ENCODE results near the gene COL6A2.

COL6A2 gene

GRCh38 chr21:46111857-46112724 is 14.2 kb downstream of the COL6A2 start:
- no peak for DNase-seq (ENCODE audit: low read depth)
- no peak overlapping the region for H3K4me3 ChIP-seq (ENCODE audit: control insufficient read depth, low read depth, low read length)
- TF ChIP-seq, protein P1, sequence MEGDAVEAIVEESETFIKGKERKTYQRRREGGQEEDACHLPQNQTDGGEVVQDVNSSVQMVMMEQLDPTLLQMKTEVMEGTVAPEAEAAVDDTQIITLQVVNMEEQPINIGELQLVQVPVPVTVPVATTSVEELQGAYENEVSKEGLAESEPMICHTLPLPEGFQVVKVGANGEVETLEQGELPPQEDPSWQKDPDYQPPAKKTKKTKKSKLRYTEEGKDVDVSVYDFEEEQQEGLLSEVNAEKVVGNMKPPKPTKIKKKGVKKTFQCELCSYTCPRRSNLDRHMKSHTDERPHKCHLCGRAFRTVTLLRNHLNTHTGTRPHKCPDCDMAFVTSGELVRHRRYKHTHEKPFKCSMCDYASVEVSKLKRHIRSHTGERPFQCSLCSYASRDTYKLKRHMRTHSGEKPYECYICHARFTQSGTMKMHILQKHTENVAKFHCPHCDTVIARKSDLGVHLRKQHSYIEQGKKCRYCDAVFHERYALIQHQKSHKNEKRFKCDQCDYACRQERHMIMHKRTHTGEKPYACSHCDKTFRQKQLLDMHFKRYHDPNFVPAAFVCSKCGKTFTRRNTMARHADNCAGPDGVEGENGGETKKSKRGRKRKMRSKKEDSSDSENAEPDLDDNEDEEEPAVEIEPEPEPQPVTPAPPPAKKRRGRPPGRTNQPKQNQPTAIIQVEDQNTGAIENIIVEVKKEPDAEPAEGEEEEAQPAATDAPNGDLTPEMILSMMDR (conservative IDR thresholded peaks at IDR 0.05; ENCODE audit: control insufficient read depth, insufficient read depth, low read depth, low read length), result no peak

DNA sequence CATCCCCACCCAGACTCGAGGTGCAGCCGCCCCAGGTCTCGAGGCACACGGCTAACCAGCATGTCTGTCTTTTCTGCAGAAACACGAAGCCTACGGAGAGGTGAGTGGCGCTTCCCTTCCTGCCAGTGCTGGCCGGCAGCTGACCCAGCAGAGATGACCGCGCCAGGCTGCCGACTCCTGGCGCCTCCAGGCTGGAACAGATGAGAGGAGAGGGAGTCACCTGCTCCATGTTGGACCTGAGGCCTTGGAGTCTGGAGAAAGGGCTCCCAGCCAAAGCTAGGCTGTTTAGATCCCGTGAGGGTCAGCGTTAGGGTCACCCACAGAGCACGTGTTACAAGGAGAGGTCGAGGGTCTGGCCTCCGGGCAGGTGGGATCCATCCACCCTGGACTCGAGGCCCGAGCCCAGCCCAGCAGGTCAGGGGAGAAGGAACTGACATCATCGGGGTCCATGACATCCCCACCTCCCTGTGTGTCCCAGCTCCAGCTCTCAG is 14.9 kb downstream of the COL6A2 start:
- DNase-seq (ENCODE audit: low read depth), result no peak
- TF ChIP-seq, protein P1 (conservative IDR thresholded peaks at IDR 0.05; ENCODE audit: control insufficient read depth, insufficient read depth, low read depth, low read length), result no peak
- H3K4me3 ChIP-seq (ENCODE audit: control insufficient read depth, low read depth, low read length), result no peak overlapping the region

DNA sequence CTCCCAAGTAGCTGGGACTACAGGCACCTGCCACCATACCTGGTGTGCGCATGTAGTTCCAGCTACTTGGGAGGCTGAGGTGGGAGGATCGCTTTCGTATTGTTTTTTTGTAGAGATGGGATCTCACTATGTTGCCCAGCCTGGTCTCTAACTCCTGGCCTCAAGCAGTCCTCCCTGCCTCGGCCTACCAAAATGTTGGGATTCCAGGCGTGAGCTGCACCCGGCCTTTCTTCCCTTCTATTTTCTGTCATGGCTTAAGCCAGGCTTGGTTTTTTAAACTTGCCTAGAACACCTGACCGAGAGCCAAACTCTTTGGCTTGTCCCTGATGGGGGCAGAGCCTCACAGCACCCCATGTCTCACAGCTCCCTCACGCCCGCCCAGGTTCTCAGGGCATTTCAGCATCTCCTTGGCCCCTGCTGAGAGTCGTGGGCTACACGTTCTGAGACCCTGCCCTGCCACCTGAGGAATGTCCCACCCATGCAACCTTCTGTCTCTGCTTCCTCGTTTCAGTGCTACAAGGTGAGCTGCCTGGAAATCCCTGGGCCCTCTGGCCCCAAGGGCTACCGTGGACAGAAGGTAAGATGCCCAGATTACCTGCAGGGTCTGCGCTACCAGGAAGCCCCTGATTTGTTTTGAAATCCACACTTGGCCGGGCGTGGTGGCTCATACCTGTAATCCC is 15.7 kb downstream of the COL6A2 start:
- no peak overlapping the region for H3K4me3 ChIP-seq (ENCODE audit: control insufficient read depth, low read depth, low read length)
- DNase-seq (ENCODE audit: low read depth), result no peak
- TF ChIP-seq, protein P1 (conservative IDR thresholded peaks at IDR 0.05; ENCODE audit: control insufficient read depth, insufficient read depth, low read depth, low read length), result no peak

DNA sequence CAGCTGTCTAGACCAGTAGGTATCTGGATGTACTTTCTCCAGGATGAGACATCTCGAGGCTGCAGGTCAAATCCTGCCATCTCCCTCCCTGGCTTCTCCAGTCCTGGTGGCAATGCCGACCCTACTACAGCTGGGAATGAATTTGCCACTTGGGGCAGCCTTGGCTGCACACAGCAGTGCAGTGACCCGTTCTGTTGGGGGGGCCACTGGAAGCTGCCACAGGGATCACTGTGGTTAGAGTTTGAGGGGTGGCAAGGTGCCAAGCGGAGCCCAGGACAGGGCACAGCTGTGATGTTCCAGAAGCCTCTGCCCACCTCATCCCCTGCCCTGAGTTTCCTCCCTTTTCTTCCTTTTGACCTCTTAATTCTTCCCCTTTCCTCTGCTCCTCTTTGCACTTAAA is 17.1 kb downstream of the COL6A2 start:
- peak; percentile 38 for DNase-seq (ENCODE audit: low read depth)
- no peak overlapping the region for H3K4me3 ChIP-seq (ENCODE audit: control insufficient read depth, low read depth, low read length)
- TF ChIP-seq, protein P1 (conservative IDR thresholded peaks at IDR 0.05; ENCODE audit: control insufficient read depth, insufficient read depth, low read depth, low read length), result no peak

DNA sequence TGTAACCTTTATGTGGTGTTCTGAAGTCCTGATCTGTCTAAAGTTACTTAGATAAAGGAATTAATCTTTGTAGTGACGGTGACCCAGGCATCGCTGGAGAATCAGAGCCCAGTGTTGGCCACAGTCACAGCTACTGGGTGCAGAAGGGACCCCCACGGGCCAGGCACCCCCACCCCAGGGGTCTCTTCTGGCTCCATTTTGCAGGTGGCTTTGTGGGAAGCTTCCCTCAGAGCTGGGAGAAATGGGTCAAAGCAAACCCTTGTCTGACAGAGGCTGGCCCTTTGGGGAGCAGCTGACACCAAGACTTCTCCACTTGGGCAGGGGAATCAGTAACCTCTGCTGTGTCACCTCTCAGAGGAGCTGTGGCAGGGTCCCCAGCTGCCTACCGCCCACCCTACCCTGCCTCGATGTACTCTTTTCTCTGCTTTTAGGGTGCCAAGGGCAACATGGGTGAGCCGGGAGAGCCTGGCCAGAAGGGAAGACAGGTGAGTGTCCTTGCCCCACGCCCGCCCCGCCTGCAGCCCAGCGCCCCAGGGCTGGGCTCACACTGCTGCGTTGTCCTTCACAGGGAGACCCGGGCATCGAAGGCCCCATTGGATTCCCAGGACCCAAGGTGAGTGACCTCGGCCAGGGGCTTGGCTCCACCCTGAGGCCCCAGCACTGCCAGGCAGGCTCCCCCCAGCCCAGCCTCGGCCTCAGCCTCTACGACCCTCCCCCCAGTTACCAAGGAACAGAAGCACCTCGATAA is 17.7 kb downstream of the COL6A2 start:
- peak; percentile 4 for DNase-seq (ENCODE audit: low read depth)
- TF ChIP-seq, protein P1 (conservative IDR thresholded peaks at IDR 0.05; ENCODE audit: control insufficient read depth, insufficient read depth, low read depth, low read length), result no peak

DNA sequence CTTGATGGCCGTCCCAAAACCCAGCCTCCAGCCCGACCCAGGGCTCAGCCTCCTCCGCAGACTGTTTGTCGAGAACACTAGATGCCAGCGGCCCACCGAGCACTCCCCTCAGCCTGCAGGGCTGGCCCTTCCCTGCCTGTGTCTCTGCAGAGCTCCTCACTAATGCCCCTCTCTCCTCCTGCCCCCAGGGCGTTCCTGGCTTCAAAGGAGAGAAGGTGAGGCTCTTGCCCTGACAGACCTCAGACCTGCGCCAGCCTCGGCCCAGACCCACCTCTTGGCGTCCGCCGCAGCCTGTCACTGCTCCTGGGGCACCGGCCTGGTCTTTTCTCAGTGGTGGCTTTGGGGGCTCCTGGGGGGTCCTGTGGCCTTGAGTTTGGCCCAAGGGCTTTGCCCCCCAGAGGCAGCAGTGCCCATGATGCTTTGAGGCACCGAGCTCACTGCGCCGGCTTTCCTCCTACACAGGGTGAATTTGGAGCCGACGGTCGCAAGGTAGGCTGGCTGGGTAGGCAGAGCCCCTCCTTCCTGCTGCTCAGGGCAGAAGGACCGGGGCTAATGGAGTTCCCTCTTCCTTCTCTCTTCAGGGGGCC is 18.4 kb downstream of the COL6A2 start:
- DNase-seq (ENCODE audit: low read depth), result peak; percentile 7
- TF ChIP-seq, protein P1 (conservative IDR thresholded peaks at IDR 0.05; ENCODE audit: control insufficient read depth, insufficient read depth, low read depth, low read length), result no peak
- no peak overlapping the region for H3K4me3 ChIP-seq (ENCODE audit: control insufficient read depth, low read depth, low read length)

More for the DNA sequence above, 17.7 kb downstream of the COL6A2 start:
- no peak overlapping the region for H3K4me3 ChIP-seq (ENCODE audit: control insufficient read depth, low read depth, low read length)

Measured in fibroblast of mammary gland (primary cell).